MG63 (cell line): Measurements from ENCODE around the gene DCDC2C. TPM values are rescaled to one million over a fixed set of nuclear protein-coding genes. Genes with fewer than 3 reads are reported as not detected.

Experiments used
- DNase-seq: peaks from one replicate; pipeline ENCODE4 v3.0.0-alpha.2; 2020
- H3K27me3 ChIP-seq: fragments of 250-450 bp; sonication (Bioruptor Pico); 2 replicates; pipeline ENCODE4 v1.5.1; 2020; ENCODE audit warnings: mild to moderate bottlenecking, moderate library complexity
- H3K36me3 ChIP-seq: fragments of 250-450 bp; sonication (Bioruptor Pico); 2 replicates; pipeline ENCODE4 v1.5.1; 2020; ENCODE audit warnings: mild to moderate bottlenecking, moderate library complexity
- H3K4me3 ChIP-seq: fragments of 250-450 bp; sonication (Bioruptor Pico); 2 replicates; pipeline ENCODE4 v1.5.1; 2020; ENCODE audit warnings: mild to moderate bottlenecking, moderate library complexity
- H3K9me3 ChIP-seq: fragments of 250-450 bp; sonication (Bioruptor Pico); 2 replicates; pipeline ENCODE4 v1.5.1; 2020; ENCODE audit warnings: mild to moderate bottlenecking, moderate library complexity
- total RNA-seq: library from RNA; depleted of rRNA; stranded (reverse); fragments of >200 nt; shearing (Covaris generic); gene quantifications from 2 replicates; pipeline ENCODE4 v1.2.3, GENCODE V29; 2014; ENCODE audit warnings: low replicate concordance

DCDC2C gene
- total RNA-seq, 1 experiment from 2014 or later: not detected

DNA sequence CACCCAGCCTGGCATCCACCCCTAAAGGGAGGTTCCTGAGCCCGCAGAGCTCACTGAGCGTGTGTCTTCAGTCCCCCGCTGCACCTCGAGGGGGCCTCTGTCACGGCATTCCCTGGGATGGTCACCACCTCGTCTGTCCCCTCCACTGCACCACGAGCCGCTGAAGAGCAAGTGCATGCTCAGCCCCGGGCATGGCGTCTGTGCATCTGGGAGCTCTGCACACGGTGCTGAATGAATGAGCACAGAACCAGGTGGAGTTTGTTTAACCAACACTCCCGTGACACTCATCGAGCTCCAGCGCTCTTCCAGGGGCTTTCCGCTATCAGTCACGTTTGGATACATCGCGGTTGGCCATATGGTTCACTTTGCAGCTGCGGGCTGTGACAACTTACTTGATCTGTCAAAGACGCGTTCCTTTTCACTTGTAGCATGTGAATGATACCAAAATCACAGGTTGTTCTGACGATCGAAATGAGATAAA is 36.2 kb upstream of the DCDC2C start:
- Histone ChIP-seq H3K36me3 (no peaks in the 10 kb centered on the region), H3K4me3 (no peak overlapping the region), H3K27me3 (no peaks in the 10 kb centered on the region), H3K9me3 (no peaks in the 10 kb centered on the region)
- no peak for DNase-seq

DNA sequence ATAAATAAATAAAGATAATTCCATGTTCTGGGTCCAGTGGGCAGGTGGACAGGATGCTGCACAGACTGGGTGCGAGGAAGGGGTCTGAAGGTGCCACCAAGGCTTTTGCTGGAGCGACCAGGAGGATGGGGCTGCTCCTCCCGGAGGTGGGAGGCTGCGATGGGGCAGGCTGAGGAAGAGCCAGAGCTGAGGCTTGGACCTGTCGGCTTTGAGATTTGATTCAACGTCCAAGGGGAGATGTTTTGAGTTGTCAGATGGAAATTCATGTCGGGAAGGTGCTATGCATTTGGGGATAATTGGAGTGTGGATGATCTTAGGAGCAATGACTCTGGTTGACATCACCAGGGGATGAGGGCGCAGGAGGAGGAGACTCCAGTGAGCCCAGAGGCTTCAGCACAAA is 33.7 kb upstream of the DCDC2C start:
- Histone ChIP-seq H3K27me3 (no peaks in the 10 kb centered on the region; the same call in 1 of the 2 replicates), H3K36me3 (no peaks in the 10 kb centered on the region), H3K9me3 (no peaks in the 10 kb centered on the region), H3K4me3 (no peak overlapping the region)
- no peak for DNase-seq

DNA sequence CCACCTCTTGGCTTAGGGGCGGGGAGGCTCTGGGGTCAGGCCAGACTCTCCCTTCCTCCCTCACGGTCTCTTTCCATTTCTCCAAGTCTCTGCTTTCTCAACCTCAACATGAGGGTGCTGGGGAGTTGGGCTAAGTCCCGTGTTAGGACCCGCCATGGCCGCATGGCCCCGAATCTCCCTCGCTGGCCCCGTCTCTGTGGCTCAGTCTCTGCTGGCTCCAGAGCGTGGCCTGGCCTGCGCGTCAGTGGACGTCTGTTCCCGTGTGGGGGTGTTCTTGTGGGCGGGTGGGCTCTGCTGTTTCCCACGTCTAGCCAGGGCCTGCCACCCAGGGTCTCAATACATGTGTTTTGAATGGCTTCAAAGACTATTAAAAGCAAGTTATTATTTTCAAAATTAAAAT is 33.0 kb upstream of the DCDC2C start:
- H3K27me3 ChIP-seq: no peaks in the 10 kb centered on the region; the same call in 1 of the 2 replicates
- no peaks in the 10 kb centered on the region for H3K9me3 ChIP-seq
- DNase-seq: no peak
- no peaks in the 10 kb centered on the region for H3K36me3 ChIP-seq
- H3K4me3 ChIP-seq: no peak overlapping the region

DNA sequence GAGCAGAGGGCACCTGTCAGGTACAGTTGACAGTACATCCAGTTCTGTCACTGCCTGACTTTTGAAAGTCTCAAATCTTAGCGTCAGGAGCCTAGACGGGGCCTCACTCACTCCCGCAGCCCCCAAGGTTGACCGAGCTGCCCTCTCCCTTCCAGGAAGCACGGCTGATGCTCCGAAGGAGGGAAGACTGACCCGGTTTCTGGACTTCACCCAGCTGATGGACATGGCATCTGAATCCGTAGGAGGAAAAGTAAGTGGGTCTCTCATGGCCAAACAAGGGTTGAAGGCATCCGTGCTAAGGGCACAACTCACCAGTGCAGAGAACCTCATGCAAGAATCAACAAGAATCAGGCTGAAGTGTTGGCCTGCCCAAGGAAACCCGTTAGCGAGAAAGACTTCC is 32.4 kb upstream of the DCDC2C start:
- no peaks in the 10 kb centered on the region for H3K9me3 ChIP-seq
- DNase-seq: no peak

DNA sequence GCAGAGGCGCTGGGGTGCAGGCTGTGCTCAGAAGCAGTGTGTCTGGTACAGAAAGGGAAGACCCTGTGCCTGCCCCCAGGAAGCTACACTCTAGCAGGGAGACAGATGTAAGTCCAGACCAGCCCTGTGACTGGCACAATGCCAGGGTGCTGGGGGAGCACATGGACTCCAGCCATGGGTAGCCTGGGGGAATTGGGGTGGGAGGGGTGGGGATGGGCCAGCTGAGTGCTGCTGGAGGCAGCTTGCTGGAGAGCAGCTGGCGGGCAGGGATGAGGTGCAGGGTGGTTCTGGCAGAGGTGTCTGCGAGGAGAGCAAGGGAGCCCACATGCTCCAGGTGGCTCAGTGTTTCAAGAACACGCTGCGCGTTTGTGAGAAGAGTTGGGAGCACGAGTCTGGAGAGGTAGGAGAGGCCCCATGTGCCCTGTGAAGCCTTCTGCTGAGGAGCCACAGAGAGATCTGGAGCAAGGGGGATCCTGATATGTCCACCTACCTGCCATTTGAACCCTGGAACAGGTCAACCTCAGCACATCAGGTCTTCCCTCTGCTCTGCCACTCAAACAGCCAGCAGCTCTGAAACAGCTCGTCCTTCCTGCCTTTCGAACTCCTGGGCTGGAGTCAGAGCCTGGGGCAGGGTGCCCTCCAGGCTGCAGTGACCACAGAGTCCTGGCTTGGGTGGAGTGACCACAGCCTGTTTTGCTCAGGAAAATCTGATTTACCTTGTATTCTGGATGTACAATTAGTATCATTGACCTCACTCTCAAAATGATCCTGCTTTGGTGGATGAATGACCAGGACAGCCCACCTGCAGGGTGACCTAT is 30.3 kb upstream of the DCDC2C start:
- H3K9me3 ChIP-seq: no peaks in the 10 kb centered on the region
- no peak overlapping the region for H3K4me3 ChIP-seq
- H3K27me3 ChIP-seq: no peaks in the 10 kb centered on the region; the same call in 1 of the 2 replicates
- no peak for DNase-seq
- H3K36me3 ChIP-seq: no peaks in the 10 kb centered on the region

More for the DNA sequence above, 32.4 kb upstream of the DCDC2C start:
- no peaks in the 10 kb centered on the region; the same call in 1 of the 2 replicates for H3K27me3 ChIP-seq
- no peaks in the 10 kb centered on the region for H3K36me3 ChIP-seq
- no peak overlapping the region for H3K4me3 ChIP-seq

DNA sequence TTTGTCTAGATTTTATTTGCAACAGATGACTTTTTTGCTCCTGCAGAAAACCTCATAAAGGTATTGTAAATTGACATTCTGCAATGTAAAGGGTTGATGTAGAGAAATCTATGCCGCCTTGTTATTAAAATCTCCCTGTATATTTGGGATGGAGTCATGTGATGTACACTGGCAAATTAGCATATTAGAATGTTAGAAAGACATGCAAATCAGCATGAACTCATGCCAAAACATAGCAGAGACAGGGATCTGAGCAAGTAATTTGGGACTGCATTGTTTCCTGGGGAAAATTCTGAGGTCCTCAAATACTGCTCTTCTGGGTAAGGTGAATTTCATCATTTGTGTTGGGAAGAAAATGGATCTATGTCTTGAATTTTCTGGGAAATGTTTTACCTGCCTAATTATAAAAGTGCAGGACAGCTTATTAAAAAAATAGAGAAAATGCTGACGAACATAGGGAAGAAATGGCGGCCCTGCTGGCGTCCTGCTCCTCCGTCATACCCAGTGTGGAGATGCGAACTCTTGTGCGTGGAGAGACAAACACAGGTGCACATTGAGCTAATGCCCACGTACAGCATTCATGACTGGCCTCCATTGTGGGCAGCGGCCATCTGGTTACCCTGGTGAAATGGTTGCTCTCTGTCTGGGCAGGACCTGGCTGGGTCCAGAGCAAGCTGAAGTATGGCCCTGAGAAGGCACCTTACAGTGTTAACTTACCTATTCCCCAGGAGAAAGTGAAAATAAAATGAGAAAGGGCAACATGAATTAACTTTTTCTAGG is 29.1 kb upstream of the DCDC2C start:
- no peaks in the 10 kb centered on the region; the same call in 1 of the 2 replicates for H3K27me3 ChIP-seq
- DNase-seq: no peak
- no peak overlapping the region for H3K4me3 ChIP-seq
- H3K36me3 ChIP-seq: no peaks in the 10 kb centered on the region
- H3K9me3 ChIP-seq: no peaks in the 10 kb centered on the region

DNA sequence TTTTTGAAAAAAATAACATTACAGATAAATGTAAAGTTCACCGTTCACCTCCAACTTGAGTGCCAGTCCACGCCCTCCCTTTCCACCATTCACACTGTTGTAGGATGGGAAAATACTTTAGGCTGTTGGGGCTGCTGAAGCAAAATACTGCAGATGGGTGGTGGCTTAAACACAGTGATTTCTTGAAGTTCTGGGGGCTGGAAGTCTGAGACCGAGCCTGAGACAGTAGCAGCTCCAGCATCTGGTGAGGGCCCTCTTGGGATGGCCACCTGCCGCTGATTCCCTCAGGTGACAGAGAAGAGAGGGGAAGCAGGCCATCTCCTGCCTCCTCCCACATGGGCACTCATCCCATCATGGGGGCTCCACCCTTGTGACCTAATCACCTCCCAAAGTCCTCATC is 27.7 kb upstream of the DCDC2C start:
- Histone ChIP-seq H3K9me3 (no peaks in the 10 kb centered on the region), H3K36me3 (no peaks in the 10 kb centered on the region), H3K4me3 (no peak overlapping the region), H3K27me3 (no peaks in the 10 kb centered on the region; the same call in 1 of the 2 replicates)
- no peak for DNase-seq

DNA sequence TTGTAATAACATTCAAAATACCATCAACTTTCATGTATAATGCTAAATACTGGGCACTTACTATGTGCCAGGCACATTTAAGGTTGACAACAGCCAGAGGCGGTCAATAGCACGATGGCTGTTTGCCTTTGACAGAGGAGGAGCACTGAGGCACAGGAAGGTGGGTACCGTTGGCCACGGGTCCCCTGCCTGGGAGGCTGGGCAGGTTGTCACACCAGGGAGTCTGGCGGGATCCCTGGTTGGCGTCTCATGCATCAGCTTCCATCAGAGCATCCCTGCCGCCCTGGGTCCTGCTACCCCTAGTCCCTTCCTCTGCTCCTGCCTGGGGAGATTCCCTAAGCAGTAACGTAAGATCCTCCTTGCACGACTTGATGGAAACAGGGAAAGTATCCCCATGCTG is 25.9 kb upstream of the DCDC2C start:
- Histone ChIP-seq H3K36me3 (no peaks in the 10 kb centered on the region), H3K4me3 (no peak overlapping the region), H3K9me3 (no peaks in the 10 kb centered on the region), H3K27me3 (no peaks in the 10 kb centered on the region; the same call in 1 of the 2 replicates)
- no peak for DNase-seq

DNA sequence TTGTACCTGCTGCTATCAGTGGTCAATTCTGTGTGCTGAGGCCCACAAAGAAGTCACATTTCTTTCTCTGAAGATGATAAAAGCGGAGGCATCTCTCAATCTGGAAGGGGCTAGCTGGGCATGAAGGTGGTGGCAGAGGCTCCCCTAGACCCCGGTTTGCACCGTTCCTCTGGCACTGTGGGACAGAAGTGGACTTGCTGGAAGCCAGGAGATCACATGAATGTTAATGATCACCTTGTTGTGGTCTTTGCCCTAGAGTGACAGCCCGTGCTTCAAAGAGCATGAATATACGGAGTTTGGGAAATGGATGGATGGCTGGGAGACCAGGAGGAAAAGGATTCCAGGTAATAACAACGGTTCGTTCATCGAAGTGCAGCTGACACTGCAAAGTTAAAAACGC is 25.2 kb upstream of the DCDC2C start:
- Histone ChIP-seq H3K36me3 (no peaks in the 10 kb centered on the region), H3K9me3 (no peaks in the 10 kb centered on the region), H3K27me3 (no peaks in the 10 kb centered on the region; the same call in 1 of the 2 replicates), H3K4me3 (no peak overlapping the region)
- no peak for DNase-seq

DNA sequence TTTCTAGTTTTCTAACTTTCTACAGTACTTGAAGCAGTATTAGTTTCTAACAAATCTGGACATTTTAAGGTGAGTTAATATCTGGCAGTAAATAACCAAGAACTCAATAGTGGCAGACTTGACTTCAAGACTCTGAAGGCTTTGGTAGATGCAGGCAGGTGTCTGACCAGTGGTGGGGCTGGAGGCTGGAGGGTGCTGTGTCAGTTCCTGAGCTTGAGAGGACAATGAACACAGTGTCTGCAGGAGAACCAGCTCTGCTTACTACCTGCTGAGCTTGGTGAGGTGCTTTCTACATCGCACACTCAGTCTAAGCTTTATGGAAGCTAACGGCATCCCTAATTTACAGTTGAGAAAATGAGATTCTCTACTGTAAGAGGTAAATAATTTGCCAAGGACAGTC is 24.2 kb upstream of the DCDC2C start:
- no peak for DNase-seq
- H3K4me3 ChIP-seq: no peak overlapping the region

DNA sequence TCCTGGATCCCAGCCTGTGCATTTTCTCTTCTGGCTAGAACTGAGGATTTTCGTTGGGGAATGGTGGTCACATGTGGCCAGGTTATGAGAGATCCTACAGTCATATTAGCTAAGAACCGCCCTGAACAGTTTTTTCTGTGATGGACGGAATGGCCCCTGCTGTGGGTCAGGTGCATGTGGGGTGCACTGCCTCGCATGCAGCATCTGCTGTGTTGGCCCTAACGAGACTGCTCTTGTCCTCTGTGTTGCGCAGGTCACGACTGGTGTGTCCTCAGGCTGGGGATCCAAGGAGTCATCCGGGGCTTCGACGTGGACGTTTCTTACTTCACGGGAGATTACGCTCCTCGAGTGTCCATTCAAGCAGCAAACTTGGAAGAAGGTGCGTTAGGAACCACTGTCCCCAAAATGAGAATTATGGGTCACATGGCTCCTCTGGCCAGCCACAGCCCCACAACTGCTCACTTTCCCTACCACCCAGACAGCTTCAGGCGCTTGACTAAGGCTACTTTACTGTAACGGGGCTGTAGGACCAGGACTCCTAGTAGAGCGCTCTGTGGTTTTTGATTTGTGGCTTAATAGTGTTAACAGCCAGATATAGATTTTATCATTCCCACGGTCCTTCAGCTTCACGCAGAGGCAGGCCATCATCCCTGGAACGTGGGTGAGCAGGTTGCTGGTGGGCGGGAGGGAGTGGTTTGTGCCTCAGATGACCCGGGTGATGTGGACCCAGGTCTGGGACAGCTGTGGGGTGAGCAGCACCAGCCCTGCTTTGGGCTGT is 23.6 kb upstream of the DCDC2C start:
- H3K9me3 ChIP-seq: no peaks in the 10 kb centered on the region
- H3K4me3 ChIP-seq: no peak overlapping the region
- no peaks in the 10 kb centered on the region for H3K36me3 ChIP-seq
- no peaks in the 10 kb centered on the region for H3K27me3 ChIP-seq
- no peak for DNase-seq

More for the DNA sequence above, 24.2 kb upstream of the DCDC2C start:
- H3K9me3 ChIP-seq: no peaks in the 10 kb centered on the region
- H3K27me3 ChIP-seq: no peaks in the 10 kb centered on the region; the same call in 1 of the 2 replicates
- H3K36me3 ChIP-seq: no peaks in the 10 kb centered on the region

DNA sequence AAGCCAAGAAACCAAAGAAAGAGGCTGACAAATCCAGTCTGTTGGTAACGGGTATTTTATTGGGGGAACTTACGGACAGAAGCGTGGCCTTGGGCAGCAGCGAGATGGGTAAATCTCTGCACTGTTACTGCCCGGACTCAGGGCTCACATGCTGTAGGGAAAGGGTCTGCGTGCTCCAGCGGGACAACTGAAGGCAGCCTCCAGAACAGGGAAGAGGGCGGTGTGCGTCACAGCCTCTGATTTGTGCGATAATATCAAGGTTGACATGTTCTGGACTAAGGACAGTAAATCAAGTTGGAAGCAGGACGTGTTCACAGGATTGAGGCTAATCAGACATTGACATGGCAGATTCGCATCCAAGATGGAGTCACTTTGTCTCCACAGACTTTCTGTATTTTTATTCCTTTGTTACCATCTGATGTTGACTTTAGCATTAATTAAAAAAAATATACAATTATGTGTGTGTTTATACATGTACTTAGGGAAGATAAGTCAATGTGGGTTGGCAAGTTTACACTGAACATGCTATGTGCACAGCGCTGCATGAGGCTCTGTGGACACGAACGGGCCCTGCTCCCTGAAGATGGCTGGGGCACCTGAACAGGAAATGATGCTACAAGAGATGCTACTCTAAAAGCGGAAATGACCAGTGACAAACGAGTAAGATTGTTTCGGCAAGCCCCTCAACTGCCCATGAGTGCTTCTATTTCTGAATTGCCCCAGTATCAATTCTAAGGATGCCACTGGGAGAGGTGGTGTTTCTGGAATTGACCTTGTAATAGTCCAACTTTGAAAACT is 22.6 kb upstream of the DCDC2C start:
- DNase-seq: no peak
- Histone ChIP-seq H3K27me3 (no peaks in the 10 kb centered on the region), H3K36me3 (no peaks in the 10 kb centered on the region), H3K4me3 (no peak overlapping the region), H3K9me3 (no peaks in the 10 kb centered on the region)

DNA sequence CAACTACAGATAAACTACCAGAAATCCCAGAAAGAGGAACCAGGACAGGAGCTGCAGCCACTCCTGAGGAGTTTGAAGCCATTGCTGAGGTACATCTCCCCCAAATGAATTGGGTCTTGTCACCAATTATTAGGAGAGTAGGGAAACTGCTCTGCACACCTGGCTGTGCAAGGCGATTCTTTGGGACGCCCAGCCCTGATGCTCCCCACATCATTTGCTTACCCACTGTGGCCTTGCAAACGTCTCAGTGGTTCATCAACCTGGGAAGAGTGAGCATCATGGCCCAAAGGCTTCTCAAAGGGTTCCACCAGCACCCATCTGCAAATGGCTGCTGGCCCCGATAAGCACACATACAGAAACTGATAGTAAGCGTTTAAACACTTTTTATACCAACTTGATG is 21.8 kb upstream of the DCDC2C start:
- Histone ChIP-seq H3K27me3 (no peaks in the 10 kb centered on the region; the same call in 1 of the 2 replicates), H3K4me3 (no peak overlapping the region), H3K9me3 (no peaks in the 10 kb centered on the region), H3K36me3 (no peaks in the 10 kb centered on the region)
- DNase-seq: no peak

DNA sequence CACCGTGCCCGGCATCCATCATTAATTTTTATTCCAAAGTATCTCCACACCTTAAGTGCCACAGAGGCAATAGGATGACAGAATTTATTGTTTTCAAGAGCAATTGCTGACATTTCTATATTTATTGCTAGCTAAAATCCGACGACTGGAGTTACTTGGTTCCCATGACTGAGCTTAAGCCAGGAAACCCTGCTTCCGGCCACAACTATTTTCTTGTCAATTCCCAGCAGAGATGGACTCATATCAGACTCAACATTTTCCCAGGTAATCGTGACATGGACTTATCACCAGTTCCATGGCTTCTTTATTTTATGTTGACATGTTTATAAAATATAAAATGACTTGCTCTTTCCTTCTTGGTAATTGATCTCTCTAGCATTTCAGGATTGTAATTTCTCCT is 20.6 kb upstream of the DCDC2C start:
- no peak for DNase-seq
- Histone ChIP-seq H3K27me3 (no peaks in the 10 kb centered on the region; the same call in 1 of the 2 replicates), H3K4me3 (no peak overlapping the region), H3K36me3 (no peaks in the 10 kb centered on the region), H3K9me3 (no peaks in the 10 kb centered on the region)

DNA sequence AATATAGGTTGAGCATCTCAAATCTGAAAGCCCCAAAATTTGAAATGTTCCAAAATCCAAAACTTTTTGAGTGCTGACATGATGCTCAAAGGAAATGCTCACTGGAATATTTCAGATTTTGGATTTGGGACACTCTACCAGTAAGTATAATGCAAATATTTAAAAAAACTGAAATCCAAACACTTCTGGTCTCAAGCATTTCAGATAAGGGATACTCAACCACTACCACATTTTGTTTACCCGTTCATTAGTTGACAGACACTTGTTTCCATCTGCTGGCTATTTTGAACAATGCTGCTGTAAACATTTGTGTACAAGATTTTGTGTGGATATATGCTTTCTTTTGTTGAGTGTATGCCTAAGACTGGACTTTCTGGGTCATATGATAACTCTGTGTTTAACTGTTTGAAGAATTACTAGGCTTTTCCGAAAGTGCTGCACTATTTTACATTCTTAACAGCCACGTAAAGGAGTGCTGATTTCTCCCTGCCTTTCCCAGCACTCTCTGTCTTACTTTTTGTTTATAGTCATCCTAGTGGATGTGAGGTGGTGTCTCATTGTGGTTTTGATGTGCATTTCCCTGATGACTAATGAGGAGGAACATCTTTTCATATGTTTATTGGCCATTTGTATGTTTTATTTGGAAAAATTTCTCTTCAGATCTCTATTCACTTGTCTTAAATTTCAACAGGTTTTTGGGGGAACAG is 19.5 kb upstream of the DCDC2C start:
- H3K4me3 ChIP-seq: no peak overlapping the region
- no peaks in the 10 kb centered on the region for H3K9me3 ChIP-seq
- no peak for DNase-seq
- no peaks in the 10 kb centered on the region for H3K36me3 ChIP-seq
- no peaks in the 10 kb centered on the region; the same call in 1 of the 2 replicates for H3K27me3 ChIP-seq
